ENCODE results near the gene NFKBIE. TPM values are rescaled to one million over a fixed set of nuclear protein-coding genes. Genes with fewer than 3 reads are reported as not detected.

NFKBIE gene
- total and polyA plus RNA-seq, 4 donors, result 3.5 to 15.8 (median 12.9) TPM

DNA sequence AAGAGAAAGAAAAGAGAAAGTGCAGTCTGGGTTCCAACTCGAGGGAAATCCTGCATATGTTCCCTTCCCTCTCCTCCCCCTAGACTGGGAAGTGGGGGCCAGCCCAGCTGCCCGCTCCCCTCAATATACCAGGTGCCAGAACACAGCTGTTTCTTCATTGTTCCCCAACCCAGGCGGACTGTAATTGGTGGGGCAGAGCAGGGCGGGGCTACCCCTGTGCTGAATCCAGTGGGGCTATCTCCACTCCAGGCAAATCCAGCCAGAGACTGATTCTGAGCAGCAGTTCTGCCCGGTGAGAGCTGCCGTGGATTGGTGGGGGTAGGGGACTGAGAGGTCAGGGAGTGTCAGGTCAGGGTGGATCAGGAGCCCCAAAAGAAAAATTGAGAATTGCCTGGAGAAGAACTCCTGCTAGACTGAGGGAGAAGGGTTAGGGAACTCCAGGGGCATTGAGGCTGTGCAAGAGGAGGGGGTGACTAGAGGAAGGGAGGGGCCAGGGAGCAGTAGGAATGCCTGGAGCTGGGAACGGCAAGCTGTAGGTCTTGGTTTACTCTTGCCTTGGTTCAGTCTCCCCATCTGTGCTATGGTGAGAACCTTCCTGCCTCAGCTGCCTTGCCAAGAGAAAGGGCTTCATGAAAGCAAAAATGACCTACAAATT is 48.5 kb downstream of the NFKBIE start, which contains the start of gene MYMX:
TSS of gene MYMX (plus strand) at position 250 of the 655 bp plus-strand sequence. CDS start 546 bp downstream, outside the sequence.
- WGBS (ENCODE audit: insufficient coverage), result 12% methylated on average over 5 of the region's 7 CpGs
- Histone ChIP-seq H3K36me3 (ENCODE audit: control insufficient read depth, insufficient read depth, low read length) (no peaks in the 10 kb centered on the region), H3K9me3 (ENCODE audit: control insufficient read depth, insufficient read depth, low read length) (no peaks in the 10 kb centered on the region), H3K4me1 (ENCODE audit: control insufficient read depth, insufficient read depth, low read length) (peaks cover 43% of the 10 kb centered on the region), H3K27me3 (ENCODE audit: control insufficient read depth, insufficient read depth, low read length) (peaks cover 7% of the 10 kb centered on the region), H3K27ac (ENCODE audit: low read depth, low read length) (peak within 1 kb of the TSS; percentile 10), H3K4me3 (ENCODE audit: low read depth, low read length) (no peak within 1 kb of the TSS)
- peak in 2 of 6 donors; percentile 15 to 48 for DNase-seq (ENCODE audit: low read depth in 4 of 6, low spot score in 6 of 6)

DNA sequence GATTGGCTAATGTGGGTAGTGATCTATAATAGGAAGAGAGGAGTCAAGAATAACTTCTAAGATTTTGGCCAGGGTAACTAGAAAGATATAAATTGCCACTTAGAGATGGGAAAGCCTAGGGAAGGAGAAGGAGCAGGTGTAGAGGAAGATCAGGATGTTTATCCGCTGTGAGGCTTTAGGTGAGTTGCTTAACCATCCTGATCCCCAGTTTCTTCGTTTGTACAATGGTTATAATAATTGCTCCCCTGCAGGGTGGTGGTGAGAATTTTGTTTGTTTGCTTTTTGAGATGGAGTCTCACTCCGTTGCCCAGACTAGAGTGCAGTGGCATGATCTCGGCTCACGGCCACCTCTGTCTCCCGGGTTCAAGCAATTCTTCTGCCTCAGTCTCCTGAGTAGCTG is 51.0 kb downstream of the NFKBIE start:
- H3K9me3 ChIP-seq (ENCODE audit: control insufficient read depth, insufficient read depth, low read length), result no peaks in the 10 kb centered on the region
- no peak overlapping the region for H3K4me3 ChIP-seq (ENCODE audit: low read depth, low read length)
- DNase-seq (ENCODE audit: low read depth in 4 of 6, low spot score in 6 of 6), result no peak
- H3K27ac ChIP-seq (ENCODE audit: low read depth, low read length), result no peak overlapping the region
- H3K36me3 ChIP-seq (ENCODE audit: control insufficient read depth, insufficient read depth, low read length), result no peaks in the 10 kb centered on the region
- H3K4me1 ChIP-seq (ENCODE audit: control insufficient read depth, insufficient read depth, low read length), result peaks cover 27% of the 10 kb centered on the region
- WGBS (ENCODE audit: insufficient coverage), result 96% methylated on average over 5 of the region's 6 CpGs
- peaks cover 4% of the 10 kb centered on the region for H3K27me3 ChIP-seq (ENCODE audit: control insufficient read depth, insufficient read depth, low read length)

DNA sequence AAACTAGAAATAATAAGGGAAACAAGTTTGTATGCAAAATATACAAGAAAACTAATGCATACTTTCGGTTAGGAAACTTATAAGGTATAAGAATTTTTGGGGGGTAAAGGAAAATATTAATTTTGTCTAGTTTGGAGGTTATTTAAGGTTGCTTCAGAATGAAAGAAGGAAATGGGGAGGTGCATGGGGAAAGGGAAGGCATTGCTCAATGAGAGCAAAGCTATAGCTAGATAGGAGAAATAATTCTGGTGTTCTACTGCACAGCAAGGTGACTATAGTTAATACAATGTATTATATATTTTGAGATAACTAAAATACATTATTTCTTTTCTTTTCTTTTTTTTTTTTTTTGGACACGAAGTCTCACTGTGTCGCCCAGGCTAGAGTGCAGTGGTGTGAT is 54.1 kb downstream of the NFKBIE start:
- Histone ChIP-seq H3K4me3 (ENCODE audit: low read depth, low read length) (no peak overlapping the region), H3K9me3 (ENCODE audit: control insufficient read depth, insufficient read depth, low read length) (no peaks in the 10 kb centered on the region), H3K27me3 (ENCODE audit: control insufficient read depth, insufficient read depth, low read length) (no peaks in the 10 kb centered on the region), H3K36me3 (ENCODE audit: control insufficient read depth, insufficient read depth, low read length) (no peaks in the 10 kb centered on the region), H3K27ac (ENCODE audit: low read depth, low read length) (no peak overlapping the region), H3K4me1 (ENCODE audit: control insufficient read depth, insufficient read depth, low read length) (no peaks in the 10 kb centered on the region)
- WGBS (ENCODE audit: insufficient coverage), result 100% methylated on average over 2 of the region's 3 CpGs
- no peak for DNase-seq (ENCODE audit: low read depth in 4 of 6, low spot score in 6 of 6)

Small RNA genes lying within 50 kb of the gene (small RNA-seq; reads per million reads assigned to genes)
- gene RN7SL811P (ENCODE audit: low replicate concordance), result not detected

Other genes with a start within 250 kb of the NFKBIE start
- gene MRPL14, start 138.1 kb downstream of the NFKBIE start, total RNA-seq, result 10 to 100 TPM; 32.1 to 53.1 TPM
- 10 to 100 TPM; 34.6 to 38.3 TPM for gene MRPL14, start 138.1 kb downstream of the NFKBIE start, polyA plus RNA-seq (ENCODE audit: insufficient read length in 2 of 2)
- gene TMEM63B, start 138.0 kb downstream of the NFKBIE start, total RNA-seq, result 10 to 100 TPM; 29.2 to 41.6 TPM
- 100 to 1,000 TPM in 1 of 2 donors, 10 to 100 TPM in 1; 92.3 to 104 TPM for gene TMEM63B, start 138.0 kb downstream of the NFKBIE start, polyA plus RNA-seq (ENCODE audit: insufficient read length in 2 of 2)
- under 1 TPM; 0.17 to 0.20 TPM for gene CAPN11, start 106.7 kb downstream of the NFKBIE start, total RNA-seq
- under 1 TPM in 1 of 2 donors, not detected in 1; 0.17 TPM for gene CAPN11, start 106.7 kb downstream of the NFKBIE start, polyA plus RNA-seq (ENCODE audit: insufficient read length in 2 of 2)
- gene MYMX, start 48.6 kb downstream of the NFKBIE start, total RNA-seq, result under 1 TPM in 1 of 2 donors, not detected in 1; 0.22 TPM
- not detected for gene MYMX, start 48.6 kb downstream of the NFKBIE start, polyA plus RNA-seq (ENCODE audit: insufficient read length in 2 of 2)
- 10 to 100 TPM; 16.1 to 17.5 TPM for gene SLC29A1, start 42.0 kb downstream of the NFKBIE start, total RNA-seq
- gene SLC29A1, start 42.0 kb downstream of the NFKBIE start, polyA plus RNA-seq (ENCODE audit: insufficient read length in 2 of 2), result 10 to 100 TPM; 37.0 to 51.8 TPM
- 100 to 1,000 TPM; 484 to 875 TPM for gene HSP90AB1, start 18.4 kb downstream of the NFKBIE start, total RNA-seq
- gene HSP90AB1, start 18.4 kb downstream of the NFKBIE start, polyA plus RNA-seq (ENCODE audit: insufficient read length in 2 of 2), result 100 to 1,000 TPM; 793 to 863 TPM
- gene SLC35B2, start 8.0 kb downstream of the NFKBIE start, total RNA-seq, result 10 to 100 TPM; 39.3 to 53.7 TPM
- 10 to 100 TPM; 63.2 to 63.7 TPM for gene SLC35B2, start 8.0 kb downstream of the NFKBIE start, polyA plus RNA-seq (ENCODE audit: insufficient read length in 2 of 2)
- 10 to 100 TPM in 1 of 2 donors, 1 to 10 TPM in 1; 9.3 to 18.0 TPM for gene TMEM151B, start 4.9 kb upstream of the NFKBIE start, total RNA-seq
- gene TMEM151B, start 4.9 kb upstream of the NFKBIE start, polyA plus RNA-seq (ENCODE audit: insufficient read length in 2 of 2), result 10 to 100 TPM; 51.1 to 53.1 TPM
- gene AARS2, start 47.8 kb upstream of the NFKBIE start, total RNA-seq, result 10 to 100 TPM; 11.5 to 18.3 TPM
- 10 to 100 TPM; 13.0 to 17.2 TPM for gene AARS2, start 47.8 kb upstream of the NFKBIE start, polyA plus RNA-seq (ENCODE audit: insufficient read length in 2 of 2)
- gene SPATS1, start 77.1 kb upstream of the NFKBIE start, total RNA-seq, result under 1 TPM; 0.30 to 0.88 TPM
- under 1 TPM; 0.51 to 0.57 TPM for gene SPATS1, start 77.1 kb upstream of the NFKBIE start, polyA plus RNA-seq (ENCODE audit: insufficient read length in 2 of 2)
- 10 to 100 TPM; 28.0 to 31.8 TPM for gene CDC5L, start 122.2 kb upstream of the NFKBIE start, total RNA-seq
- gene CDC5L, start 122.2 kb upstream of the NFKBIE start, polyA plus RNA-seq (ENCODE audit: insufficient read length in 2 of 2), result 10 to 100 TPM; 22.2 to 29.3 TPM

Data from spinal cord (tissue), 10 donors.